Endothelial cell of umbilical vein (primary cell): ENCODE measurements around the gene PTGES2. TPM values are rescaled to one million over a fixed set of nuclear protein-coding genes. Genes with fewer than 3 reads are reported as not detected.
A peak's percentile ranks its signal among the peaks of the same experiment; 100 is the strongest.

Source experiments
- BruUV-seq: library from RNA; stranded (reverse); fragments of 400-500 nt; replicated peaks from 2 replicates; lab custom pipeline; 2021; lab: Mats Ljungman, UMichigan
- CTCF ChIA-PET: fragments of 300-600, 350-600 bp; sonication (Branson Sonifier 250); formaldehyde crosslinking; loops from one replicate; lab custom pipeline; 2021; ENCODE audit warnings: antibody characterized with exemption, inconsistent platforms; lab: Charles Lee
- POLR2A ChIA-PET: fragments of 300-600, 350-600 bp; sonication (Branson Sonifier 250); formaldehyde crosslinking; loops from one replicate; lab custom pipeline; 2021; ENCODE audit warnings: antibody characterized with exemption, inconsistent platforms; lab: Charles Lee
- DNase-seq: peaks from one replicate; pipeline ENCODE4 v3.0.0-alpha.2; 2011; ENCODE audit warnings: low read depth, low spot score
- FAIRE-seq: peaks from 2 replicates; lab custom pipeline; 2011; peaks lifted over from hg19 to GRCh38; lab: Jason Lieb, UNC
- H2AFZ ChIP-seq: 2 replicates; pipeline ENCODE4 v1.6.0; 2012; ENCODE audit warnings: low read depth, low read length, control low read depth, inconsistent platforms
- H3K27ac ChIP-seq: 2 replicates; pipeline ENCODE4 v1.5.1; 2011; ENCODE audit warnings: low read depth, mild to moderate bottlenecking, control low read depth, low read length, moderate library complexity; ENCODE audit not compliant: insufficient read depth
- H3K27me3 ChIP-seq, 2 experiments: 2 replicates each; pipeline versions ENCODE4 v1.6.0 to v1.6.1; 2011; ENCODE audit warnings: low read length in 2 of 2, mixed read lengths in 1 of 2; ENCODE audit not compliant: control insufficient read depth in 2 of 2, insufficient read depth in 2 of 2
- H3K36me3 ChIP-seq, 2 experiments: 2 replicates in 1 of 2; 3 replicates in 1 of 2; pipeline ENCODE4 v1.5.1; 2011; ENCODE audit warnings: low read length in 2 of 2, mild to moderate bottlenecking in 1 of 2, moderate library complexity in 1 of 2; ENCODE audit not compliant: control insufficient read depth in 2 of 2, insufficient read depth in 2 of 2; ENCODE audit errors: extremely low read depth in 1 of 2
- H3K4me1 ChIP-seq: 3 replicates; pipeline ENCODE4 v1.5.1; 2011; ENCODE audit warnings: mild to moderate bottlenecking, low read length; ENCODE audit not compliant: control insufficient read depth, insufficient read depth; ENCODE audit errors: extremely low read depth
- H3K4me2 ChIP-seq: 2 replicates; pipeline ENCODE4 v1.6.1; 2011; ENCODE audit warnings: low read length, control low read depth, mixed read lengths; ENCODE audit not compliant: insufficient read depth
- H3K4me3 ChIP-seq, 3 experiments: fragments of 200-600 bp in 1 of 3; sonication (generic), shearing (Covaris generic) in 1 of 3; replicated peaks in 1 of 3; 2 replicates each; pipeline ENCODE4 v1.5.1; 2011 to 2016; ENCODE audit warnings: control low read depth in 3 of 3, low read length in 3 of 3, mild to moderate bottlenecking in 2 of 3, inconsistent platforms in 1 of 3, low read depth in 1 of 3, moderate library complexity in 1 of 3; ENCODE audit not compliant: insufficient read depth in 1 of 3
- H3K79me2 ChIP-seq: 2 replicates; pipeline ENCODE4 v1.6.0; 2012; ENCODE audit warnings: low read length, inconsistent platforms; ENCODE audit not compliant: control insufficient read depth, insufficient read depth
- H3K9ac ChIP-seq: replicated peaks from 2 replicates; pipeline ENCODE3; 2011; ENCODE audit warnings: low read length, control low read depth; ENCODE audit not compliant: insufficient read depth; ENCODE audit errors: extremely low read depth
- H3K9me1 ChIP-seq: replicated peaks from 3 replicates; pipeline ENCODE4 v1.6.0; 2011; ENCODE audit warnings: mild to moderate bottlenecking, low read length; ENCODE audit not compliant: control insufficient read depth, insufficient read depth; ENCODE audit errors: extremely low read depth
- H3K9me3 ChIP-seq: replicated peaks from 2 replicates; pipeline ENCODE4 v1.5.1; 2012; ENCODE audit warnings: low read length, inconsistent platforms; ENCODE audit not compliant: control insufficient read depth, insufficient read depth
- H4K20me1 ChIP-seq: replicated peaks from 2 replicates; pipeline ENCODE3; 2011; ENCODE audit warnings: mild to moderate bottlenecking, low read length; ENCODE audit not compliant: control insufficient read depth, insufficient read depth; ENCODE audit errors: extremely low read depth
- CTCF ChIP-seq, 2 donors: IDR thresholded peaks; 1 replicate in 1 of 2; 2 replicates in 1 of 2; pipeline ENCODE4 v1.5.1; 2011; ENCODE audit warnings: low read length in 2 of 2, mild to moderate bottlenecking in 2 of 2, moderate library complexity in 2 of 2, control low read depth in 1 of 2, inconsistent platforms in 1 of 2, low read depth in 1 of 2; ENCODE audit not compliant: insufficient read depth in 1 of 2; ENCODE audit errors: extremely low read depth in 1 of 2
- EZH2 ChIP-seq: IDR thresholded peaks from 2 replicates; pipeline ENCODE4 v1.6.1; 2012; ENCODE audit warnings: borderline replicate concordance, low read depth, mild to moderate bottlenecking, moderate library complexity, low read length, inconsistent platforms; ENCODE audit not compliant: severe bottlenecking
- FOS ChIP-seq: IDR thresholded peaks from 2 replicates; pipeline ENCODE4 v1.6.1; 2011; ENCODE audit warnings: mild to moderate bottlenecking, low read length, moderate library complexity, borderline replicate concordance; ENCODE audit not compliant: insufficient read depth
- GATA2 ChIP-seq: IDR thresholded peaks from 2 replicates; pipeline ENCODE4 v1.7.0; 2011; ENCODE audit warnings: low read depth, mild to moderate bottlenecking, moderate library complexity, mixed read lengths, low read length; ENCODE audit not compliant: insufficient read length, insufficient read depth
- JUN ChIP-seq: IDR thresholded peaks from 2 replicates; pipeline ENCODE4 v1.6.1; 2011; ENCODE audit warnings: borderline replicate concordance, low read depth; ENCODE audit not compliant: insufficient read length, insufficient read depth
- MYC ChIP-seq: IDR thresholded peaks from one replicate; pipeline ENCODE4 v1.6.1; 2011; ENCODE audit warnings: mild to moderate bottlenecking, low read depth, low read length
- POLR2A ChIP-seq: IDR thresholded peaks from 2 replicates; pipeline ENCODE4 v1.6.1; 2012; ENCODE audit warnings: low read depth, mild to moderate bottlenecking, control low read depth, low read length
- POLR2AphosphoS5 ChIP-seq: IDR thresholded peaks from 2 replicates; pipeline ENCODE4 v1.6.1; 2012; ENCODE audit warnings: low read depth, mild to moderate bottlenecking, control low read depth, low read length, moderate library complexity; ENCODE audit not compliant: insufficient read depth
- dilution Hi-C: fragments of 300-500 bp; cut with MboI; formaldehyde crosslinking; loops from one replicate; pipeline ENCODE4 v1.15.0; 2019; ENCODE audit warnings: low sequenced_read_pairs; ENCODE audit not compliant: extremely low pct_ligation_motif_present
- intact Hi-C: fragments of 100-400 bp; cut with micrococcal nuclease; formaldehyde crosslinking; loops from one replicate; pipeline ENCODE4 v1.10.0; 2022
- polyA plus RNA-seq, 4 experiments: library from polyadenylated mRNA; depleted of rRNA in 3 of 4; stranded (reverse) in 3 of 4; unstranded in 1 of 4; fragments of >200 nt; gene quantifications; 2 replicates each; pipeline versions ENCODE4 v1.2.1 to v1.2.3, GENCODE V29; 2011 to 2012; ENCODE audit warnings: missing spikeins in 1 of 4
- total RNA-seq: library from RNA; stranded (reverse); gene quantifications from 2 replicates; pipeline ENCODE4 v1.2.3, GENCODE V29; 2021
- TF ChIP-seq, protein P1 (sequence below): IDR thresholded peaks from 2 replicates; pipeline ENCODE4 v1.6.1; 2011; ENCODE audit not compliant: insufficient read depth, insufficient read length

Gene PTGES2
- total and polyA plus RNA-seq, 2 donors (not counting 3 experiments of a cell fraction or from before 2014, with no cell fraction given): 64.2 to 69.9 TPM

DNA sequence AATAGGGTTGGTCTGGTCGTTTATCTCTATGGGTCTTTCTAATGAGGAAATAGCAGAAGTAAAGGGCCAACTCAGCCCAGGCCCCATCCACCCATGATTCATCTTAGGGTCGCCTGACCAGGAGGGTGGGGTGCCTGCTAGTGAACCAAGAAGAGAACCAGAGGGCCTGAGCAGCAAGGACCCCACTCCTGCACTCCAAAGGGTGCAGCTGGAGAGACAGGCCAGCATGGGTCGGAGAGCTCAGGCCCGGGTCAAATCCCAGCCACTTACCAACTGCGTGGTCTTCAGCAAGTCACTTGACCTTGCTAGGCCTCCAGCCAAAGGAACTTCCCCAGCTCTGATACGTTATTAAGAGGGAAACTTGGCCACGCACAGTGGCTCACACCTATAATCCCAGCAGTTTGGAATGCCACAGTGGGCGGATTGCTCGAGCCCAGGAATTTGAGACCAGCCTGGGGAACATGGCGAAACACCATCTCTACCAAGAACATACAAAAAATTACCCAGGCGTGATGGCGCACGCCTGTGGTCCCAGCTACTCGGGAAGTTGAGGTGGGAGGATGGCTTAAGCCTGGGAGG, 36.9 kb upstream of the PTGES2 start:
- CTCF ChIA-PET: interaction anchor here (1.5 to 2.0 kb wide), 2 partner anchors 39 to 47 kb away, joined by 4 read pairs; no protein-coding TSS in a partner anchor
- peaks cover 8 to 55% of the 10 kb centered on the region in 2 experiments for H3K36me3 ChIP-seq
- no peaks in the 10 kb centered on the region for H3K79me2 ChIP-seq
- no peak overlapping the region for H3K4me3 ChIP-seq
- H3K9me3 ChIP-seq: no peaks in the 10 kb centered on the region
- no peaks in the 10 kb centered on the region for H3K27me3 ChIP-seq
- H3K9ac ChIP-seq: no peak overlapping the region
- H3K4me1 ChIP-seq: peaks cover 9% of the 10 kb centered on the region
- no peak overlapping the region for H3K27ac ChIP-seq
- DNase-seq (no peak), FAIRE-seq (no peak)
- H3K9me1 ChIP-seq: no peaks in the 10 kb centered on the region
- no peak overlapping the region for H2AFZ ChIP-seq
- H3K4me2 ChIP-seq: no peak overlapping the region
- no TSS peak for BruUV-seq
- POLR2A ChIA-PET: no interaction called here
- dilution Hi-C loops (no loop called here), intact Hi-C loops (no loop called here)
- TF ChIP-seq FOS (no peak), JUN (no peak), MYC (no peak)
- no peaks in the 10 kb centered on the region for H4K20me1 ChIP-seq

DNA sequence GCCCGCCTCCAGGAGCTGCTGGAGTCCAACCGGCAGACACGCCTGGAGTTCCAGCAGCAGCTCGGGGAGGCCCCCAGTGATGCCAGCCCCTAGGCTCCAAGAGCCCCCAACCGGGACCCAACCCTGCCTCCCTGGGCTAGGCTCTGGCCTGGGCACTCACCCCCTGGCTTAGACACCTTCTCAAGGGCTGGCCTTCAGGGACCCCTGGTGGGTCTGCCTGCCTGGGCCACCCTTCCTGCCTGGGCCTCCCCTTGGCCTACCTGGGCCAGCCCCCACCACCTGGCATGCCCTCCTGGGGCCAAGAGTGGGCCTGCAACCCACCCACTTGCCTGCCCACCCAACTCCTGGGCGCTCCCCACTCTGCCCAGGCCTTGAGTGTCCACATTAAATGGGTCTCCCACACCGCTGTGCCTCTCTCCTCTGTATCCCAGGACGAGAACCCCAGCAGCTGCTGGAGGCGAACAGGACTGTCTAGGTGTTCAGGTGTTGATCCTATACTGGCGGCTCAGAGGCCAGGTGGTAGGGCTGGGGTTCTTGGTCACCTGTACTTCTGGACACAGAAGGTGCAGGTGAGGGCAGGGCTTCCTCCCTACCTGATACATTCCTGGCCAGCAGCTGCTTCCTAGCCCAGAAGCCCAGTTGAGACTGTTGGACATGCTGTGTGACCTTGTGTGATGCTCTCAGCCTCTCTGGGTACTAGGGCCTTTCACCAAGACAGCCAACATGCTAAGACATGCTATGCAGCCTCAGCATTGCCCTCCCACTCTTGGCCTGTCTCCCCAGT, 36.2 kb upstream of the PTGES2 start:
- Histone ChIP-seq H3K27me3 (no peaks in the 10 kb centered on the region), H2AFZ (no peak overlapping the region), H3K4me1 (peaks cover 11% of the 10 kb centered on the region), H3K27ac (no peak overlapping the region), H3K4me3 (no peak overlapping the region), H3K9me1 (no peaks in the 10 kb centered on the region), H3K4me2 (no peak overlapping the region), H3K9ac (no peak overlapping the region), H3K9me3 (no peaks in the 10 kb centered on the region), H4K20me1 (no peaks in the 10 kb centered on the region), H3K79me2 (no peaks in the 10 kb centered on the region), H3K36me3 (peaks cover 7 to 48% of the 10 kb centered on the region in 2 experiments)
- intact Hi-C loops (no loop called here), dilution Hi-C loops (no loop called here)
- TF ChIP-seq CTCF (IDR thresholded peaks at IDR 0.05; ENCODE audit: extremely low read depth in 1 of 2, insufficient read depth in 1 of 2, low read depth in 1 of 2, low read length in 2 of 2) (no peak), GATA2 (no peak), JUN (no peak), EZH2 (no peak), POLR2A (no peak), POLR2AphosphoS5 (no peak)
- TF ChIP-seq, protein P1, sequence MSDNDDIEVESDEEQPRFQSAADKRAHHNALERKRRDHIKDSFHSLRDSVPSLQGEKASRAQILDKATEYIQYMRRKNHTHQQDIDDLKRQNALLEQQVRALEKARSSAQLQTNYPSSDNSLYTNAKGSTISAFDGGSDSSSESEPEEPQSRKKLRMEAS: no peak
- TSS peak; percentile 24 for BruUV-seq
- ChIA-PET CTCF (interaction anchor here (2.0 kb wide), 1 partner anchor 39 kb away, joined by 4 read pairs; no protein-coding TSS in a partner anchor), POLR2A (no interaction called here)
- FAIRE-seq (no peak), DNase-seq (no peak)
